ENCODE measurements around the gene AUTS2.

DNA sequence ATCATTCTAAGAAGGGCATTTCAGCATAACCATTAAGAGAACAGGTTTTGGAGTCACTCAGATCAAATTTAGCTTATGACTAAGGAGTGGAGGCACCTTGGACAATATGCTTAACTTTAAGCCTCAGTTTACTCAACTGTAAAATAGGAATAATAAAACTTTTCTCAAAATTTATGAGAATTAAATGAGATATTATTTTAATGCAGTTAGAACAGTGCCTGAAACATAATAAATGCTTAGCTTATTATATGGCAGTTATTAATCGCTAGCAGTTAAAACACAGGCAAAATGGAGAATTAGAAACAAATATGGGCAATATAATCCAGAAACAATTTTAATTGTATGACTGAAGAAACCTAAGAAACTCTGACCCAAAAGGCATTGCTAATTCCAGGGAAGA lies 2.9 kb upstream of the AUTS2 start:
- TF ChIP-seq EZH2 (IDR thresholded peaks at IDR 0.05; ENCODE audit: insufficient read depth, poor library complexity, severe bottlenecking) (no peak), EZH2phosphoT487 (IDR thresholded peaks at IDR 0.05; ENCODE audit: insufficient read depth, low read depth) (no peak)

Measured in GM23248 (cell line).